ENCODE data around the gene SCNN1A. TPM values are rescaled to one million over a fixed set of nuclear protein-coding genes. Genes with fewer than 3 reads are reported as not detected.
A peak's percentile ranks its signal among the peaks of the same experiment; 100 is the strongest.

The SCNN1A gene
- total and polyA plus RNA-seq, 12 donors, result 0.15 to 1.1 (median 0.42) TPM; not detected in 4

DNA sequence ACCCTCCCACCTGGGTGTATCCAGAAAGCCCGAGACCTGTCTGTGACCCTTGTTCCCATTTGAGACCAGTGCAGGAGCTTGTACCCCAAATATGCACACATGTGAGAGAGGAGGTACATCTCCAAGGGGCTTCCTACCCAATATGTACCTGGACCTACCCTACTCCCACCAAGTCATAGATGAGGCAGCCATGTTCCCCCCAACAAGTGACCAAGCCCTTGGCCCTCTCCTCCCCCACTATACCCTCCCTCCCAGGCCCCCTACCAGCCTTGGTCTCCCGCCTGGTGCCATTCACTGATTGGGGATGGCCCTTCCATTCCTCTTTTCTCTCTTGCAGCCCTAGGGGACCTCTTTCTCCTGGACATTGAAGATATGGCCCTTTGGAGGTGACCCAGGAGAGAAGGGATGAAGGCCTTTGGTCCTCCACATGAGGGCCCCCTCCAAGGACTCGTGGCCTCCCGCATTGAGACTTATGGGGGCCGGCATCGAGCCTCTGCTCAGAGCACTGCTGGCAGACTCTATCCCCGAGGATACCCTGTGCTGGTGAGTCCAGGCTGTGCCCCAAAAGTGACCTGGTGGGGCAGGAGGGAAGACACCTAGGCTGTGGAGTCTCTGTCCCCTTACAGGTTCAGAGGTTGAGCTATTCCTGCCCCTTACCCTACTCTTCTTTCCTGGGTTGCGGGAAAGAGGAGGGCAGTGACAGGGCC, 63.4 kb downstream of the SCNN1A start:
- Histone ChIP-seq H3K9me3 (no peaks in the 10 kb centered on the region), H3K36me3 (no peaks in the 10 kb centered on the region), H3K4me3 (no peak overlapping the region), H3K27ac (no peak overlapping the region), H3K27me3 (peaks cover 8 to 27% (median 21%) of the 10 kb centered on the region in 7 donors), H3K4me1 (peaks cover 0 to 25% (median 5%) of the 10 kb centered on the region in 9 donors)
- no peak for DNase-seq
- no peak for ATAC-seq
- TF ChIP-seq CTCF (IDR thresholded peaks at IDR 0.05), result no peak
- intact Hi-C loops (cut with DNase I), result no loop called here
- 96 to 100% methylated on average over 8 of the region's 8 CpGs for WGBS, 2 donors

GRCh38 chr12:6310771-6311610, 64.4 kb downstream of the SCNN1A start:
- H3K27me3 ChIP-seq, result peaks cover 8 to 27% (median 21%) of the 10 kb centered on the region in 7 donors
- H3K27ac ChIP-seq, result no peak overlapping the region
- no peaks in the 10 kb centered on the region for H3K9me3 ChIP-seq
- H3K4me1 ChIP-seq, result peaks cover 0 to 30% (median 5%) of the 10 kb centered on the region in 9 donors
- ATAC-seq, result no peak
- peak overlapping the region in 8 of 10 donors; percentile 12 to 24 (median 20) for H3K4me3 ChIP-seq
- no peak for TF ChIP-seq CTCF (IDR thresholded peaks at IDR 0.05)
- no peak for DNase-seq
- no peaks in the 10 kb centered on the region for H3K36me3 ChIP-seq
- WGBS, 2 donors, result 29 to 32% methylated on average over 40 to 43 of the region's 43 CpGs
- intact Hi-C loops (cut with DNase I), result no loop called here

- H3K27ac ChIP-seq, result peak overlapping the region in 2 of 10 donors; percentile 11 to 76
- no peak overlapping the region for H3K4me3 ChIP-seq
- intact Hi-C loops (cut with DNase I), result no loop called here
- peak in 6 of 8 donors; percentile 13 to 45 (median 38) for ATAC-seq
- no peaks in the 10 kb centered on the region for H3K9me3 ChIP-seq
- no peak for DNase-seq
- H3K4me1 ChIP-seq, result peaks cover 0 to 30% (median 5%) of the 10 kb centered on the region in 9 donors
- H3K27me3 ChIP-seq, result peaks cover 8 to 30% (median 21%) of the 10 kb centered on the region in 7 donors
- WGBS, 2 donors, result 71 to 82% methylated on average over 5 of the region's 5 CpGs
- no peak for TF ChIP-seq CTCF (IDR thresholded peaks at IDR 0.05)
- no peaks in the 10 kb centered on the region for H3K36me3 ChIP-seq
Observed at GRCh38 chr12:6307529-6307928, 67.8 kb downstream of the SCNN1A start.

- Histone ChIP-seq H3K4me1 (peaks cover 0 to 30% (median 5%) of the 10 kb centered on the region in 9 donors), H3K36me3 (no peaks in the 10 kb centered on the region), H3K4me3 (no peak overlapping the region), H3K27ac (peak overlapping the region in 2 of 10 donors; percentile 11 to 76), H3K27me3 (peaks cover 8 to 34% (median 21%) of the 10 kb centered on the region in 7 donors), H3K9me3 (no peaks in the 10 kb centered on the region)
- TF ChIP-seq CTCF (IDR thresholded peaks at IDR 0.05), result no peak
- ATAC-seq (no peak), DNase-seq (no peak)
- intact Hi-C loops (cut with DNase I), result no loop called here
- WGBS, 2 donors, result 94 to 95% methylated on average over 11 of the region's 11 CpGs
Observed at GRCh38 chr12:6306599-6307220, 68.7 kb downstream of the SCNN1A start.
